PC-3 (cell line): ENCODE results near the gene ZFHX3.

ENCODE experiments used
- EZH2 ChIP-seq: fragments of 300-600 bp; sonication (generic); IDR thresholded peaks from one replicate; pipeline ENCODE4 v1.6.1; 2017; ENCODE audit warnings: antibody characterized with exemption, mild to moderate bottlenecking, low read length; ENCODE audit not compliant: unreplicated experiment
- EZH2phosphoT487 ChIP-seq: fragments of 300-600 bp; sonication (generic); IDR thresholded peaks from 2 replicates; pipeline ENCODE4 v1.6.1; 2018; ENCODE audit warnings: mild to moderate bottlenecking, antibody characterized with exemption, low read length, borderline replicate concordance
- TF ChIP-seq, protein P1 (sequence below): fragments of 300-600 bp; sonication (generic); conservative IDR thresholded peaks from 2 replicates; pipeline ENCODE4 v1.5.1; 2017; ENCODE audit warnings: antibody characterized with exemption, low read depth, mild to moderate bottlenecking, low read length

DNA sequence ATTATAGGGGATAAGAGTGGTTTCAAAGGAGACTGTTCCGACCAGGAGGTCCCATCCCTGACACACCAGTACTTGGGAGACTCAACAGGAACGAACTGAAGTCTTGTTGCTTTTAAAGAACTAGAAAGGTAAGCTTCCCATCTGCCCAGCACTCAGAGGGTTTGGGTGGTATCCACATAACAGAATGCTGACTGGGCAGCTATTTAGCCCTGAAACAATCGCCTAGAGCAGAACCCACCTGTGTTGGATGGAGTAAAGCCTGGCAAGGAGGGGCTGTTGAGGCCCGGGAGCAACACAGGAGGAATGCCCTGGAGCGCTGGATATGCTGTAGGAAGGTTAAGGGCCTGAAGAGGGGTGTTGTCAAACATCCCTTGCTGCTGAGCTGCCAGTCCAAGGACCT lies 254.9 kb downstream of the ZFHX3 start:
- TF ChIP-seq, protein P1, sequence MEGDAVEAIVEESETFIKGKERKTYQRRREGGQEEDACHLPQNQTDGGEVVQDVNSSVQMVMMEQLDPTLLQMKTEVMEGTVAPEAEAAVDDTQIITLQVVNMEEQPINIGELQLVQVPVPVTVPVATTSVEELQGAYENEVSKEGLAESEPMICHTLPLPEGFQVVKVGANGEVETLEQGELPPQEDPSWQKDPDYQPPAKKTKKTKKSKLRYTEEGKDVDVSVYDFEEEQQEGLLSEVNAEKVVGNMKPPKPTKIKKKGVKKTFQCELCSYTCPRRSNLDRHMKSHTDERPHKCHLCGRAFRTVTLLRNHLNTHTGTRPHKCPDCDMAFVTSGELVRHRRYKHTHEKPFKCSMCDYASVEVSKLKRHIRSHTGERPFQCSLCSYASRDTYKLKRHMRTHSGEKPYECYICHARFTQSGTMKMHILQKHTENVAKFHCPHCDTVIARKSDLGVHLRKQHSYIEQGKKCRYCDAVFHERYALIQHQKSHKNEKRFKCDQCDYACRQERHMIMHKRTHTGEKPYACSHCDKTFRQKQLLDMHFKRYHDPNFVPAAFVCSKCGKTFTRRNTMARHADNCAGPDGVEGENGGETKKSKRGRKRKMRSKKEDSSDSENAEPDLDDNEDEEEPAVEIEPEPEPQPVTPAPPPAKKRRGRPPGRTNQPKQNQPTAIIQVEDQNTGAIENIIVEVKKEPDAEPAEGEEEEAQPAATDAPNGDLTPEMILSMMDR = no peak
- TF ChIP-seq EZH2phosphoT487 (no peak), EZH2 (no peak)
